IPS DF 6.9 (cell line): ENCODE results near the gene HJV.
"Not testable (repeated sequence)": the region's sequence is repeated elsewhere in the genome, so short reads cannot be mapped to it uniquely, and the experiment has no call there.

ENCODE experiments used
- DNase-seq: peaks from one replicate; pipeline ENCODE4 v3.0.0-alpha.2; 2013; ENCODE audit warnings: low read depth, low spot score
- H3K27ac ChIP-seq: one replicate; pipeline ENCODE4 v1.5.1; 2013; ENCODE audit warnings: low read length, control low read depth
- H3K27me3 ChIP-seq: 2 replicates; pipeline ENCODE4 v1.6.1; 2013; ENCODE audit warnings: mild to moderate bottlenecking, low read length; ENCODE audit not compliant: control insufficient read depth, insufficient read depth
- H3K36me3 ChIP-seq: 2 replicates; pipeline ENCODE4 v1.6.1; 2013; ENCODE audit warnings: low read length; ENCODE audit not compliant: control insufficient read depth, insufficient read depth
- H3K4me1 ChIP-seq: 2 replicates; pipeline ENCODE4 v1.6.1; 2013; ENCODE audit warnings: low read length; ENCODE audit not compliant: control insufficient read depth, insufficient read depth
- H3K4me3 ChIP-seq: 2 replicates; pipeline ENCODE4 v1.5.1; 2013; ENCODE audit warnings: mild to moderate bottlenecking, low read length
- H3K9me3 ChIP-seq: 2 replicates; pipeline ENCODE4 v1.6.1; 2013; ENCODE audit warnings: low read length, inconsistent platforms; ENCODE audit not compliant: control insufficient read depth, insufficient read depth
- WGBS: extraction: QIAGEN DNeasy Blood & Tissue Kit; methylation state at CpG from one replicate; pipeline ENCODE4 v1.1.7; 2013; ENCODE audit warnings: mixed read lengths, missing lambda C conversion rate; ENCODE audit not compliant: insufficient read length, insufficient coverage; 5-methylcytosine and 5-hydroxymethylcytosine counted together

The HJV gene

GRCh38 chr1:146036965-146037646, 15.6 kb upstream of the HJV start:
- Histone ChIP-seq H3K27me3 (no peaks in the 10 kb centered on the region), H3K27ac (no peak overlapping the region), H3K4me1 (no peaks in the 10 kb centered on the region), H3K4me3 (peak overlapping the region; percentile 54; the same call in 1 of the 2 replicates), H3K36me3 (no peaks in the 10 kb centered on the region), H3K9me3 (no peaks in the 10 kb centered on the region)
- DNase-seq: no peak
- no CpG with 5 or more reads among the region's 21 CpGs for WGBS

GRCh38 chr1:146036241-146036964, 14.9 kb upstream of the HJV start:
- Histone ChIP-seq H3K27me3 (no peaks in the 10 kb centered on the region), H3K4me3 (peak overlapping the region; percentile 52; the same call in 1 of the 2 replicates), H3K4me1 (no peaks in the 10 kb centered on the region), H3K27ac (no peak overlapping the region), H3K36me3 (no peaks in the 10 kb centered on the region), H3K9me3 (no peaks in the 10 kb centered on the region)
- DNase-seq: no peak
- no CpG with 5 or more reads among the region's 10 CpGs for WGBS

- Histone ChIP-seq H3K4me1 (no peaks in the 10 kb centered on the region), H3K36me3 (no peaks in the 10 kb centered on the region), H3K27me3 (no peaks in the 10 kb centered on the region), H3K27ac (no peak overlapping the region), H3K9me3 (no peaks in the 10 kb centered on the region), H3K4me3 (peak overlapping the region; percentile 3; the same call in 1 of the 2 replicates)
- no peak for DNase-seq
- no CpG with 5 or more reads among the region's 6 CpGs for WGBS
Measured at GRCh38 chr1:146035048-146035423, 13.5 kb upstream of the HJV start.

- no peak for DNase-seq
- no peak overlapping the region for H3K27ac ChIP-seq
- H3K27me3 ChIP-seq: no peaks in the 10 kb centered on the region
- no CpG with 5 or more reads among the region's 6 CpGs for WGBS
- no peaks in the 10 kb centered on the region for H3K36me3 ChIP-seq
- H3K4me1 ChIP-seq: no peaks in the 10 kb centered on the region
- H3K9me3 ChIP-seq: no peaks in the 10 kb centered on the region
- no peak overlapping the region for H3K4me3 ChIP-seq
Measured at GRCh38 chr1:146032631-146033219, 11.2 kb upstream of the HJV start.

- H3K9me3 ChIP-seq: no peaks in the 10 kb centered on the region
- H3K36me3 ChIP-seq: no peaks in the 10 kb centered on the region
- no peak overlapping the region for H3K4me3 ChIP-seq
- no peak for DNase-seq
- H3K27ac ChIP-seq: no peak overlapping the region
- H3K27me3 ChIP-seq: no peaks in the 10 kb centered on the region
- no peaks in the 10 kb centered on the region for H3K4me1 ChIP-seq
Measured at GRCh38 chr1:146031476-146031875, 9.9 kb upstream of the HJV start.

- Histone ChIP-seq H3K27ac (no peak overlapping the region), H3K4me1 (no peaks in the 10 kb centered on the region), H3K9me3 (no peaks in the 10 kb centered on the region), H3K27me3 (no peaks in the 10 kb centered on the region), H3K4me3 (no peak overlapping the region), H3K36me3 (no peaks in the 10 kb centered on the region)
- no peak for DNase-seq
Measured at GRCh38 chr1:146029117-146029516, 7.6 kb upstream of the HJV start.

GRCh38 chr1:146026650-146027049, 5.1 kb upstream of the HJV start:
- not testable (repeated sequence) for H3K4me1 ChIP-seq, H3K4me3 ChIP-seq, H3K36me3 ChIP-seq, H3K9me3 ChIP-seq, H3K27ac ChIP-seq, DNase-seq, H3K27me3 ChIP-seq
- no CpG with 5 or more reads among the region's 1 CpG for WGBS

- not testable (repeated sequence) for H3K36me3 ChIP-seq, H3K9me3 ChIP-seq, H3K4me3 ChIP-seq, DNase-seq, H3K27me3 ChIP-seq, H3K4me1 ChIP-seq, H3K27ac ChIP-seq
- no CpG with 5 or more reads among the region's 2 CpGs for WGBS
Measured at GRCh38 chr1:146025787-146026495, 4.4 kb upstream of the HJV start.

- H3K27me3 ChIP-seq: peaks cover 7% of the 10 kb centered on the region; the same call in 1 of the 2 replicates
- DNase-seq: no peak
- no peaks in the 10 kb centered on the region; the same call in 1 of the 2 replicates for H3K4me1 ChIP-seq
- H3K36me3 ChIP-seq: no peaks in the 10 kb centered on the region
- no peak overlapping the region for H3K27ac ChIP-seq
- WGBS: no CpG with 5 or more reads among the region's 7 CpGs
- H3K9me3 ChIP-seq: no peaks in the 10 kb centered on the region
- H3K4me3 ChIP-seq: no peak overlapping the region
Measured at GRCh38 chr1:146022403-146023127, 1.0 kb upstream of the HJV start.

GRCh38 chr1:146021050-146021445, 487 bp downstream of the HJV start:
- H3K4me3 ChIP-seq: no peak overlapping the region
- no peak overlapping the region for H3K27ac ChIP-seq
- no peaks in the 10 kb centered on the region for H3K36me3 ChIP-seq
- no peaks in the 10 kb centered on the region; the same call in 1 of the 2 replicates for H3K4me1 ChIP-seq
- peaks cover 7% of the 10 kb centered on the region; the same call in 1 of the 2 replicates for H3K27me3 ChIP-seq
- DNase-seq: no peak
- no peaks in the 10 kb centered on the region for H3K9me3 ChIP-seq
- WGBS: no CpG with 5 or more reads among the region's 1 CpG
